ENCODE data around the gene LMAN2.

Gene LMAN2

GRCh38 chr5:177333420-177334154, 17.9 kb downstream of the LMAN2 start:
- Histone ChIP-seq H3K27ac (ENCODE audit: low read length) (no peak overlapping the region), H3K4me1 (ENCODE audit: control insufficient read depth, insufficient read depth, low read length) (no peaks in the 10 kb centered on the region), H3K27me3 (ENCODE audit: control insufficient read depth in 1 of 2, insufficient read depth in 2 of 2, low read length in 2 of 2) (no peaks in the 10 kb centered on the region), H3K4me3 (ENCODE audit: low read length in 2 of 2) (no peak overlapping the region), H3K36me3 (ENCODE audit: control insufficient read depth in 2 of 2, insufficient read depth in 2 of 2, low read length in 2 of 2) (peaks cover 40 to 69% of the 10 kb centered on the region in 2 donors), H3K9ac (ENCODE audit: low read length in 2 of 2) (no peak overlapping the region), H3K9me3 (ENCODE audit: control insufficient read depth in 2 of 2, low read length in 2 of 2) (no peaks in the 10 kb centered on the region)

DNA sequence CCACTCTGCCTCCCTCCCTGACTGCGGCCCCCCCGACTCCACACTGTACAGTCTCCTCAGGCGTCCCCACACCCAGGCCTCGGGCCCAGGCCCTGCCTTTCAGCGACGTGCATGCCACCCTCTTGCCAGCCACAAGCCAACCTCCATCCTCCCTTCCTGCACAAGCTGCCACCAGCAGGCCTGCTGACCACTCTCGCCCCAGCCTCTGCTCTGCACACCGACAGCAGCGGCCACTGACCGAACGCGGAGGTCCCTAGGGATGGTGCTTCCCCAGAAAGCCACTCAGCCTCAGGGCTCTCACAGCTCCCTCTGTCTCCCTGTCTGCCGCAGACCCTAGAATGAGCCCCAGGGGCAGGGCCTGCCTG, 18.6 kb downstream of the LMAN2 start:
- Histone ChIP-seq H3K9ac (ENCODE audit: low read length in 2 of 2) (no peak overlapping the region), H3K9me3 (ENCODE audit: control insufficient read depth in 2 of 2, low read length in 2 of 2) (no peaks in the 10 kb centered on the region), H3K27ac (ENCODE audit: low read length) (no peak overlapping the region), H3K4me3 (ENCODE audit: low read length in 2 of 2) (no peak overlapping the region), H3K4me1 (ENCODE audit: control insufficient read depth, insufficient read depth, low read length) (no peaks in the 10 kb centered on the region), H3K36me3 (ENCODE audit: control insufficient read depth in 2 of 2, insufficient read depth in 2 of 2, low read length in 2 of 2) (peaks cover 38 to 69% of the 10 kb centered on the region in 2 donors), H3K27me3 (ENCODE audit: control insufficient read depth in 1 of 2, insufficient read depth in 2 of 2, low read length in 2 of 2) (no peaks in the 10 kb centered on the region)

GRCh38 chr5:177332031-177332895, 19.2 kb downstream of the LMAN2 start:
- no peaks in the 10 kb centered on the region for H3K4me1 ChIP-seq (ENCODE audit: control insufficient read depth, insufficient read depth, low read length)
- no peaks in the 10 kb centered on the region for H3K9me3 ChIP-seq (ENCODE audit: control insufficient read depth in 2 of 2, low read length in 2 of 2)
- peaks cover 32 to 63% of the 10 kb centered on the region in 2 donors for H3K36me3 ChIP-seq (ENCODE audit: control insufficient read depth in 2 of 2, insufficient read depth in 2 of 2, low read length in 2 of 2)
- H3K27me3 ChIP-seq (ENCODE audit: control insufficient read depth in 1 of 2, insufficient read depth in 2 of 2, low read length in 2 of 2) = no peaks in the 10 kb centered on the region
- no peak overlapping the region for H3K9ac ChIP-seq (ENCODE audit: low read length in 2 of 2)
- H3K27ac ChIP-seq (ENCODE audit: low read length) = no peak overlapping the region
- no peak overlapping the region for H3K4me3 ChIP-seq (ENCODE audit: low read length in 2 of 2)

- H3K27ac ChIP-seq (ENCODE audit: low read length) = no peak overlapping the region
- no peaks in the 10 kb centered on the region for H3K4me1 ChIP-seq (ENCODE audit: control insufficient read depth, insufficient read depth, low read length)
- H3K9me3 ChIP-seq (ENCODE audit: control insufficient read depth in 2 of 2, low read length in 2 of 2) = no peaks in the 10 kb centered on the region
- no peaks in the 10 kb centered on the region for H3K27me3 ChIP-seq (ENCODE audit: control insufficient read depth in 1 of 2, insufficient read depth in 2 of 2, low read length in 2 of 2)
- no peak overlapping the region for H3K4me3 ChIP-seq (ENCODE audit: low read length in 2 of 2)
- H3K9ac ChIP-seq (ENCODE audit: low read length in 2 of 2) = no peak overlapping the region
- peaks cover 26 to 53% of the 10 kb centered on the region in 2 donors for H3K36me3 ChIP-seq (ENCODE audit: control insufficient read depth in 2 of 2, insufficient read depth in 2 of 2, low read length in 2 of 2)
These were observed 20.3 kb downstream of the LMAN2 start for GRCh38 chr5:177330991-177331842.

DNA sequence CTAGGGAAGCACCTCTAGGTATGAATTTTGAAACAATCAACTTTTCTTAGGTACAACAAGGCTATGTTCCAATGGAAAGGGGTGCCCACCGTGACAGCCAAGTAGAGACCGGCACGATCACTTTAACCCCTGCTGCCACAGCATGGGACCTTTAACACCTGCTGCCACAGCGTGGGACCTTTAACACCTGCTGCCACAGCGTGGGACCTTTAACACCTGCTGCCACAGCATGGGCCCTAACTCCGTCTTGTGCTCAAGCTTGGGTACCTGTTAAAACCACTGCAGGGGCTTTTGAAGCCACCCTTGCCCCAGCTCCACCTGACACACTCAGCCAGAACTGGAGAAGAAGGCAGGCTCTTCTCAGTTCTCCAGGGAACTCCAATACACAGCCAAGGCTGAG, 21.6 kb downstream of the LMAN2 start:
- Histone ChIP-seq H3K9me3 (ENCODE audit: control insufficient read depth in 2 of 2, low read length in 2 of 2) (no peaks in the 10 kb centered on the region), H3K4me1 (ENCODE audit: control insufficient read depth, insufficient read depth, low read length) (no peaks in the 10 kb centered on the region), H3K27ac (ENCODE audit: low read length) (no peak overlapping the region), H3K9ac (ENCODE audit: low read length in 2 of 2) (no peak overlapping the region), H3K4me3 (ENCODE audit: low read length in 2 of 2) (no peak overlapping the region), H3K27me3 (ENCODE audit: control insufficient read depth in 1 of 2, insufficient read depth in 2 of 2, low read length in 2 of 2) (no peaks in the 10 kb centered on the region), H3K36me3 (ENCODE audit: control insufficient read depth in 2 of 2, insufficient read depth in 2 of 2, low read length in 2 of 2) (peaks cover 22 to 40% of the 10 kb centered on the region in 2 donors)

DNA sequence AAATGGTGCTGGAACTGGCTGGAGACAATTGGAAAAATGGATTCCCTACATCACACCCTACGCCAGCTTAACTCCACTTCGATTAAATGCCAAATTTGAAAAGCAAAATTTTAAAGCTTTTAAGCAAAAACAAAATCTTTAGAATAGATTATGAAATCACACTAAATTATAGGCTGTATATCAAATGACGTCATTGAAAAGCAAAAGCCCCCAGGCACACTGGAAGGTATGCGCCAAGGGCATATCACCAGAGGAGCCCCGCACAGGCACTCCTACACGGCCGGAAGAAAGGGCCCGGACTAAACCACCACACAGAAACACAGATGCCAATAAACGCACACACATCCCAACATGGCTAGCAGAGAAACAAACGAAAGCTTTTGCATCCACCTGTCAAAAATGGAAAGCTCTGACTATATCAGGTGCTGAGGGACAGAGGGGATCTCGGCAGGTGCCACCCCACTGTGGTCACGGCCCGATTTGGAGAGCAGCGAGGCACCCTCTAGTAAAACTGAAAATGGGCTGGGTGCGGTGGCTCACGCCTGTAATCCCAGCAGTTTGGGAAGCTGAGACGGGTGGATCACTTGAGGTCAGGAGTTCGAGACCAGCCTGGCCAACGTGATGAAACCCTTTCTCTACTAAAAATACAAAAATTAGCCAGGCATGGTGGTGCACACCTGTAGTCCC, 22.8 kb downstream of the LMAN2 start:
- Histone ChIP-seq H3K9ac (ENCODE audit: low read length in 2 of 2) (no peak overlapping the region), H3K4me1 (ENCODE audit: control insufficient read depth, insufficient read depth, low read length) (no peaks in the 10 kb centered on the region), H3K36me3 (ENCODE audit: control insufficient read depth in 2 of 2, insufficient read depth in 2 of 2, low read length in 2 of 2) (peaks cover 11 to 28% of the 10 kb centered on the region in 2 donors), H3K4me3 (ENCODE audit: low read length in 2 of 2) (no peak overlapping the region), H3K27me3 (ENCODE audit: control insufficient read depth in 1 of 2, insufficient read depth in 2 of 2, low read length in 2 of 2) (no peaks in the 10 kb centered on the region), H3K9me3 (ENCODE audit: control insufficient read depth in 2 of 2, low read length in 2 of 2) (no peaks in the 10 kb centered on the region), H3K27ac (ENCODE audit: low read length) (no peak overlapping the region)

GRCh38 chr5:177327539-177328522, 23.6 kb downstream of the LMAN2 start:
- Histone ChIP-seq H3K9ac (ENCODE audit: low read length in 2 of 2) (no peak overlapping the region), H3K27ac (ENCODE audit: low read length) (no peak overlapping the region), H3K4me3 (ENCODE audit: low read length in 2 of 2) (no peak overlapping the region), H3K9me3 (ENCODE audit: control insufficient read depth in 2 of 2, low read length in 2 of 2) (no peaks in the 10 kb centered on the region), H3K27me3 (ENCODE audit: control insufficient read depth in 1 of 2, insufficient read depth in 2 of 2, low read length in 2 of 2) (no peaks in the 10 kb centered on the region), H3K36me3 (ENCODE audit: control insufficient read depth in 2 of 2, insufficient read depth in 2 of 2, low read length in 2 of 2) (peaks cover 6 to 19% of the 10 kb centered on the region in 2 donors), H3K4me1 (ENCODE audit: control insufficient read depth, insufficient read depth, low read length) (no peaks in the 10 kb centered on the region)

- Histone ChIP-seq H3K27ac (ENCODE audit: low read length) (no peak overlapping the region), H3K9ac (ENCODE audit: low read length in 2 of 2) (no peak overlapping the region), H3K36me3 (ENCODE audit: control insufficient read depth in 2 of 2, insufficient read depth in 2 of 2, low read length in 2 of 2) (peaks cover 5 to 9% of the 10 kb centered on the region in 2 donors), H3K27me3 (ENCODE audit: control insufficient read depth in 1 of 2, insufficient read depth in 2 of 2, low read length in 2 of 2) (no peaks in the 10 kb centered on the region), H3K4me3 (ENCODE audit: low read length in 2 of 2) (no peak overlapping the region), H3K4me1 (ENCODE audit: control insufficient read depth, insufficient read depth, low read length) (no peaks in the 10 kb centered on the region), H3K9me3 (ENCODE audit: control insufficient read depth in 2 of 2, low read length in 2 of 2) (no peaks in the 10 kb centered on the region)
These were observed 25.5 kb downstream of the LMAN2 start for GRCh38 chr5:177325868-177326381.

GRCh38 chr5:177320879-177321278, 30.6 kb downstream of the LMAN2 start:
- Histone ChIP-seq H3K27me3 (ENCODE audit: control insufficient read depth in 1 of 2, insufficient read depth in 2 of 2, low read length in 2 of 2) (no peaks in the 10 kb centered on the region), H3K9ac (ENCODE audit: low read length in 2 of 2) (no peak overlapping the region), H3K4me3 (ENCODE audit: low read length in 2 of 2) (no peak overlapping the region), H3K27ac (ENCODE audit: low read length) (no peak overlapping the region), H3K4me1 (ENCODE audit: control insufficient read depth, insufficient read depth, low read length) (no peaks in the 10 kb centered on the region), H3K36me3 (ENCODE audit: control insufficient read depth in 2 of 2, insufficient read depth in 2 of 2, low read length in 2 of 2) (peaks cover 0 to 4% of the 10 kb centered on the region in 2 donors), H3K9me3 (ENCODE audit: control insufficient read depth in 2 of 2, low read length in 2 of 2) (peaks cover 0 to 3% of the 10 kb centered on the region in 2 donors)
